NT2/D1 (cell line): ENCODE results near the gene PHTF1.

Experiments
- SUZ12 ChIP-seq: IDR thresholded peaks from 2 replicates; pipeline ENCODE4 v1.6.1; 2011; ENCODE audit not compliant: insufficient read length, insufficient read depth; ENCODE audit errors: extremely low read depth
- ZNF274 ChIP-seq: IDR thresholded peaks from 2 replicates; pipeline ENCODE4 v1.6.1; 2011; ENCODE audit warnings: mild to moderate bottlenecking, low read depth, low read length

DNA sequence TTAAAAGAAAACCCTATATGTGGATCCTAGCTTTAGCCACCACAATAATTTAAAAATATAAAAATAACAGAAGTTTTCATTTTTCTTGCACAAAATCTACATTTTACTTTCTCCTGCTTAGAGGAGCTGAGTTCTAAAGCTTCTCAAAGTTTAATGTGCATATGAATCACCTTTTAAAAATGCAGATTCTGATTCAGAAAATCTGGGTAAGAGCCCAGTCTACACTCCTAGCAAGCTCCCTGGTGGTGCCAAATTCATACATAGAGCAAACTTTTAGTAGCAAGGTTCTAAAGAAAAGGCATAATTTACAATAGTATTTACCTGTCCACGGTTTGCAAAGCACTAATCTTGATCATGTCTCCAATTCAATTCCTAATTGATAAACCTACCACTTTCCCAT, 33.7 kb upstream of the PHTF1 start:
- no peak for TF ChIP-seq SUZ12
- no peak for TF ChIP-seq ZNF274
